Cortex of kidney (tissue), 1 donor: ENCODE results near the gene OR4F15.

Experiments
- DNase-seq: peaks from one replicate; lab custom pipeline; 2025; lab: John Stamatoyannopoulos, UW

OR4F15 gene

GRCh38 chr15:101804375-101804774 lies 7.6 kb upstream of the OR4F15 start:
- no peak for DNase-seq

GRCh38 chr15:101804941-101805340 lies 7.1 kb upstream of the OR4F15 start:
- DNase-seq = no peak

GRCh38 chr15:101805605-101806345 lies 6.2 kb upstream of the OR4F15 start:
- no peak for DNase-seq

GRCh38 chr15:101807345-101807945 lies 4.6 kb upstream of the OR4F15 start:
- DNase-seq = no peak

GRCh38 chr15:101808201-101808600 lies 3.8 kb upstream of the OR4F15 start:
- DNase-seq = no peak

GRCh38 chr15:101810456-101810855 lies 1.5 kb upstream of the OR4F15 start:
- DNase-seq = no peak

GRCh38 chr15:101810876-101811275 lies 1.1 kb upstream of the OR4F15 start:
- no peak for DNase-seq

GRCh38 chr15:101813803-101814534 lies 2.0 kb downstream of the OR4F15 start:
- DNase-seq = no peak

GRCh38 chr15:101820781-101821180 lies 8.8 kb downstream of the OR4F15 start:
- no peak for DNase-seq

GRCh38 chr15:101827257-101827656 lies 15.3 kb downstream of the OR4F15 start:
- no peak for DNase-seq

GRCh38 chr15:101828774-101829173 lies 16.8 kb downstream of the OR4F15 start:
- no peak for DNase-seq

GRCh38 chr15:101841656-101842055 lies 29.7 kb downstream of the OR4F15 start:
- no peak for DNase-seq

GRCh38 chr15:101844916-101845315 lies 32.9 kb downstream of the OR4F15 start:
- DNase-seq = no peak

- DNase-seq = no peak
Measured at GRCh38 chr15:101852356-101852755, 40.4 kb downstream of the OR4F15 start.
